Iris pigment epithelial cell (primary cell): ENCODE results near the gene RRP12.
"Not testable (repeated sequence)": the region's sequence is repeated elsewhere in the genome, so short reads cannot be mapped to it uniquely, and the experiment has no call there.

Experiments
- DNase-seq: peaks from one replicate; pipeline ENCODE4 v3.0.0-alpha.2; 2011; ENCODE audit warnings: low read depth

Gene RRP12

DNA sequence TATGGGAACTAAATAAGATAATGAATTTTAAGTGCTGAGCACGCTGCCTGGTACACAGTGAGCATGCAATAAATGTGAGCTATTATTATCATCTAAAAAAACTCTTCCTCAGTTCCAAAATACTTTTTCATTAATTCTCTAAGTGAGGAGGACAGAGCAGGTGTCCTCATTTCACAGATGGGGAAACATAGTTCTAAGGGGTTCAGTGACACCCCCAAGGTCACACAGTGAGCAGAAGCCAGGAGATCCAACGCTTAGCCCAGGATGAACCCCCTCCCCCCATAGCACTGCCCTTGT is 6.8 kb upstream of the RRP12 start:
- DNase-seq, result no peak

DNA sequence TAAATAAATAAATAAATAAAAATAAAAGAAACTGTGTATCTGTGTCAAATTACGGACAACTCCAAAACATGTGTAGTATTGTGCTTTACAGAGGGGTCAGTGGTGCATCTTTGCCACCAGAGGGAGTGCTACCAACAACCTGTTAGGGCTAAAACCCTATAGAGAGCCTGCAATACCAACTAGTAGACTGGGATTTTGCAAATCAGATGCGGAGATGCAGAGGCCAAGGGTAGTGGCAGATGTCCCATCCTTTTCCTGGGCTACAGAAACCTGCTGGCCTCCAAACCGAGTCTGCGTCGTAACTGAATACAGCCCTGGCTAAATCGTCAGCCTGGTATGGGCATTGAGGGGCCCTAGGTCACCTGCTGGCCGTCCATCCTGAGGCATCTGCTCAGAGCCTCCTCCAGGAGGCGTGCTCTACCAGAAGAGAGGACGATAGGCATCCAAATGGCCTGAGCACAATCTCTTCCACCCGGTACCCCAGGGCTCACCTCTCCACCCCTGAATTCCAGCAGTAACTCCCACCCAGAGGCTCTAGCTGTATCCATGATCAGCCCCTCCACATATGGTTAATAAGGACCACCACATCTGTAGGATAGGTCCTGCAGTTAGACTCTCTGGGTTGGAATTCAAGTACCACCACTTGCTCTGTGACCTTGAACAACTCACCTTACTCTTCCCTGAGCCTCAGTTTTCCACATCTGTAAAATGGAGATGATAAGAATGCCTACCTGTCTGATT is 6.2 kb upstream of the RRP12 start:
- DNase-seq, result peak; percentile 80

DNA sequence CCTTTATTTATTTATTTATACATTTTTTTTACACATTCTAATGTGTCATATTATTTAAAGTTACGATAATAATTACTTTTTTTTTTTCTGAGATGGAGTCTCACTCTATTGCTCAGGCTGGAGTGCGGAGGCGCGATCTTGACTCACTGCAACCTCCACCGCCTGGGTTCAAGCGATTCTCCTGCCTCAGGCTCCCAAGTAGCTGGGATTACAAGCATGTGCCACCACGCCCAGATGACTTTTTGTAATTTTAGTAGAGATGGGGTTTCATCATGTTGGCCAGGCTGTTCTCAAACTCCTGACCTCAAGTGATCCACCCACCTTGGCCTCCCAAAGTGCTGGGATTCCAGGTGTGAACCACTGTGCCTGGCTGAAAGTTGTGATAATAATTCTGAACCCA is 5.3 kb upstream of the RRP12 start:
- DNase-seq, result not testable (repeated sequence)

DNA sequence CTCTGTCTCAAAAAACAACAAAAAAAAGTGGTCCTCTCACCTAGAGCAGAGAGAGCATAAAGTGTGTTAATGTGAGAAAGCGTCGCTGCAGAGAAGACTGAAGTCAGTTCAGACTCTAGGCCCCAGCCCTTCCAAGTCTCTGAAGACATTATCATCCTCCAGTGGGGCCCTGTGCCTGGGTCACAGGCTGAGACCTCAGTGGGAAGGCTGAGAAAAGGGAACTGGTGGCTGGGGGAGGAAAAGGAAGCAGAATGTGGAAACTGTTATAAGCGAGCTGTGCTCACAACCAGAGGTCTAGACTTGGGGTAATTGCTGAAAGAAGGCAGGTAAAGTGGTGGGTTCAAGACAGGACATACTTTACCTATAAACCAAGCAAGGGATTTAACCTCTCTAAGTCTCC is 4.9 kb upstream of the RRP12 start:
- no peak for DNase-seq

DNA sequence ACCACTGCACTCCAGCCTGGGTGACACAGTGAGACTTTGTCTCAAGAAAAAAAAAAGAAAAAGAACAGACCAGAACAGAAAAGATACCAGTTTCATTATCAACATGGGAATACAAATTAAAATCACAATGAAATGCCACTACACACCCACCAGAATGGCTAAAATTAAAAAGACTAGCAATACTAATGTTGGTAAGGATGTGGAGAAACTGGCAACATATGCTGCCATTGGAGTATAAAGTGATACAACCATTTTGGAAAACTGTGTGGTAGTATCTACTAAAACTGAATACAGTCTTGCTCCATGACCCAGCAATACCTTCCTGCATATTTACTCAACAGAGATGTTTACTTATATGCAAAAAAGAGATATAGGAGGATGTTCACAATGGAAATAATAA is 2.9 kb upstream of the RRP12 start:
- no peak for DNase-seq

DNA sequence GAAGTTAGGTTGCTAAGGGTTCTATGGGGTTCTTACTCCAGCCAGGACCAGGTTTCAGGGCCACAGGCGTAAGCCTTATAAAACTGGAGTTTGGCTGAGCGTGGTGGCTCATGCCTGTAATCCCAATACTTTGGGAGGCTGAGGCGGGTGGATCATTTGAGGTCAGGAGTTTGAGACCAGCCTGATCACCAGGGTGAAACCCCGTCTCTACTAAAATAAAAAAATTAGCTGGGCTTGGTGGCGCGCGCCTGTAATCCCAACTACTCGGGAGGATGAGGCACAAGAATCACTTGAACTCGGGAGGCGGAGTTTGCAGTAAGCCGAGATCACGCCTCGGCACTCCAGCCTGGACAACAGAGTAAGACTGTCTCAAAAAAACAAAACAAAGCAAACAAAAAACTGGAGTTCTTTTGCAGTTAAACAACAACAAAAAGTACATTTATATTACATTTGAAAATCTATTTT is 347 bp upstream of the RRP12 start:
- DNase-seq, result no peak

DNA sequence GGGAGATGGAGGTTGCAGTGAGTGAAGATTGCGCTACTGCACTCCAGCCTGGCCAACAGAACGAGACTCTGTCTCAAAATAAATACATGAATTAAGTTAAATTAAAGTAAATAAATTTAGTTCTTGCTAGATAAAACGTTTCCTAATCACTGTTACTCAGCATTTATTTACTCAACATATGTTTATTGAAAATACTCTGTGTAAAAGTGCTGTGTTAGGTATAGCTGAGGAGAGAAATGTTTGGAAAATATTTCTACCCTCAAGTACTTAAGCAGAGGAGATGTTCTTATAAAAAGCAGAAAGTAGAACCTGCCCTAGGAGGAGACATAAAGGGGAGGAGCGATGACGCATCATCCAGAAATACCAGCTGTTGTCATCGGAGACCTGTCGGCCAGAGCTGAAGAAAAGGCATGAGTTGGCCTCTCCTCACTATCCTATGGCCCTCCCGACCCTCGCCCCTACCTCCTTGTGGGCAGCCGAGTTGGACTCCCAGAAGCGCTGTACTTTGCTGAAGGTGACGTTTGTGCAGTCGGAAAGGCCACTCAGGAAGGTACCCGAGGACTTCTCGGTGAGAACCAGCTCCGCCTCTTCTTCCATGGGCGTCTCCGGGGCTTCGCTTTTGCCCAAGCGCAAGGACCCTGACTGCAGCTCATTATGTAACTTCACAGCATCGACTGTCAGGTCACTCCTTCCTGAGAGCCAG is 1.1 kb downstream of the RRP12 start:
- DNase-seq, result peak; percentile 83

DNA sequence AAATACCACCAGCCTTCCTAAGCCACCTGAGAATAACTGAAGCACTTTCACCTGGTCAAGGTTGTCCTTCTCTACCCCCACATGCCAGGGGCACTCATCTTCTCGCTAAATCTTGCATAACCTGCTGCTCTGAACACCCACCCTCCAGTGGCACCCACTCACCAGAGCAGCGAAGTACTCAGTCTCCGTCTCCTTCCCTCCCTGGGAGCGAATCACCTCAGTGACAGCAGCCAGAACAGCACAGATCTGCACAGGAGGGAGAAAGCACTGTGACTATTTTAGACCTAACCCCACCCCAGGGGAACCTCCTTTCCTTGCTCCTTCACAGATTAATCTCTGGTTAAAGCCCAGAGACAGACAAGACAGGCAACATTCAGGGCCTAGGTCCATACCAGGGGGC is 5.1 kb downstream of the RRP12 start:
- DNase-seq, result no peak

DNA sequence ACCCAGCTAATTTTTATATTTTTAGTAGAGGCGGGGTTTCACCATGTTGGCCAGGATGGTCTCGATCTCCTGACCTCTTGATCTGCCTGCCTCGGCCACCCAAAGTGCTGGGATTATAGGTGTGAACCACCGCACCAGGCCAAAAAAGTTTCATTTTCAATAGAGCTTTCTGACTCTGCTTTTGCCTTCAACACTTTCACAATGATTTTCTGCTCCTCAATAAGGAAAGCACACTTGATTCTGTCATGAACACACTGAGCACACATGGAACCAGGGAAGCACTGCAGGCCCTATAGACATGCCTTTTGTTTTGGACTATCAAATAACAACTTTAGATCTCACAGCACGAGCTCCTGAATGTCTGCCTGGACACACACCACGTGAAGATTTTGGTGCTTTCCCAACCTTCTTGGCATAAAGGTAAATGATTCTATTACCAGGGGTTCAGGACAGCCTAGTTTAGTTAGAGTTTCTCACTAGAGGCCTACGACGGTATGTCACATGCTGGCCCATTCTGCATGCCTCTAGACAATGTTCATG is 8.0 kb downstream of the RRP12 start:
- no peak for DNase-seq

DNA sequence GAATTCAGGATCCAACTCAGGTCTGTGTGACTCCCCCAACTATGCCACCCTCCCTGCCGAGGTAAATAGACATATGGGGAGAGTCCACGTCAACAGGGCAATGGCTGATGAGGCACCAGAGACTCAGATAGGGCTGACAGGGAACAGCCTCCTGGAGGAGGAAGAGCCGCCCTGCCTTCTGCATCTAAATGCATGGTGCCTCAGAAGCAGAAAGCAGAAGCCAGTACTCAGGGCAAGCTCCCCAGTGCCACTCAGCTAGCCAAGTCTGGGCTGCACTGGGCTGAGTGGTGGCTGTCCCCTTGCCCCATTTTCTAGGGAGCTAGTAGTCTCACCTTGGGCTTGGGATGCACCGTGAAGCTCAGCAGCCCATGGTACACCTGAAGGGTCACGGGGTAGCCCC is 11.0 kb downstream of the RRP12 start:
- no peak for DNase-seq

DNA sequence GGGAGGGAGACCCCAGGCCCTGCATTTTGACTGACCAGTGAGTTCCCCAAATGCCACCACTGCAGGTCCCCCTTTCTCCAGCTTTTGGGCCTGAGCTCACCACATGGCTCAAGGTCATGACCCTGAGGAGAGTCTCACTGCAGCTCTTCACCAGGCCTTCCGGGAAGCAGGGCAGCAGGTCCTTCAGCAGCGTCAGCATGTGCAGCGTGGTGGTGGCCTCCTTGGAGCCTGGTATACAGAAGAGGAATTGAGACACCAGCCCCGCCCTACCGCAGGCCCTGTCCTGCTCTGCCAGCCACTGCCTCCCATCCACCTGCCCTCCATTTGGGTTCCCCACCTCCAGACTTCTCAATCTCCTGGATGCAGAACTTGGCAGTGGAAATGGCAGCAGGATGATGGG is 13.0 kb downstream of the RRP12 start:
- DNase-seq, result no peak

DNA sequence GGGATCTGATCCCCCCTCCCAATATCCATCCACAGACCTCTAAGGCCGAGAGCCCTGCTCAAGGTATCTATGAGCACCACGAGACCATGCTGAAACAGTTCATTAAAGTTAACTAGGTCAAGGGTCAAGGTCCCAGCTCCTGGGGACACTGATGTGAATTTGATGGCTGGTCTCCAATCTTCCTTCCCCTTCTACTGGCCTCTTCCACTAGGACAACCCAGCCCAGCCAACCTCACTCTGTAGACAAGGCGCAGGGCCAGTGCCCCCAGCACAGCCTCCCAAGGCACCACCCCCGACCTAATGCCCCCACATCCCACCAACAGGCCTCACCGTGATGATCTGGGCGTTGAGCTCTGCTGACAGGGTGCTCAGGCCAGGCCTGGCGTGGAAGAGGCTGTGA is 15.6 kb downstream of the RRP12 start:
- no peak for DNase-seq

DNA sequence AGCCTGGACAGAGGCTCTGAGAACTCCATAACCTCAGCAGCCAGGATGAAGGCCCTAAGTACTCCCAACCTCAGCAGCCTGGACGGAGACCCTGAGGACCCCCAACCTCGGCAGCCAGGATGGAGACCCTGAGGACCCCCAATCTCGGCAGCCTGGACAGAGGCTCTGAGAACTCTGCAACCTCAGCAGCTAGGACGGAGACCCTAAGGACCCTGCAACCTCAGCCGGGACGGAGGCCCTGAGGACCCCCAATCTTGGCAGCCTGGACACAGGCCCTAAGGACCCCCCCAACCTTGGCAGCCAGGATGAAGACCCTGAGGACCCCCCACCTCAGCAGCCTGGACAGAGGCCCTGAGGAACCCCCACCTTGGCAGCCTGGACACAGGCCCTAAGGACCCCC is 16.5 kb downstream of the RRP12 start:
- no peak for DNase-seq

DNA sequence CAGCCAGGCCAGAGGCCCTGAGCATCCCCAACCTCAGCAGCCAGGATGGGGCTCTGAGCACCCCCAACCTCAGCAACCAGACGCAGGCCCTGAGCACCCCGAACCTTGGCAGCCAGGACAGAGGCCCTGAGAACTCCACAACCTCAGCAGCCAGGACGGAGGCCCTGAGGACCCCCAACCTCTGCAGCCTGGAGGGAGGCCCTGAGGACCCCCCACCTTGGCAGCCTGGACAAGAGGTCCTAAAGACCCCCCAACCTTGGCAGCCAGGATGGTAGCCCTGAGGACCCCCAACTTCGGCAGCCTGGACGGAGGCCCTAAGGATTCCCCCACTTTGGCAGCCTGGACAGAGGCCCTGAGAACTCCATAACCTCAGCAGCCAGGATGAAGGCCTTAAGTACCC is 17.0 kb downstream of the RRP12 start:
- DNase-seq, result no peak

DNA sequence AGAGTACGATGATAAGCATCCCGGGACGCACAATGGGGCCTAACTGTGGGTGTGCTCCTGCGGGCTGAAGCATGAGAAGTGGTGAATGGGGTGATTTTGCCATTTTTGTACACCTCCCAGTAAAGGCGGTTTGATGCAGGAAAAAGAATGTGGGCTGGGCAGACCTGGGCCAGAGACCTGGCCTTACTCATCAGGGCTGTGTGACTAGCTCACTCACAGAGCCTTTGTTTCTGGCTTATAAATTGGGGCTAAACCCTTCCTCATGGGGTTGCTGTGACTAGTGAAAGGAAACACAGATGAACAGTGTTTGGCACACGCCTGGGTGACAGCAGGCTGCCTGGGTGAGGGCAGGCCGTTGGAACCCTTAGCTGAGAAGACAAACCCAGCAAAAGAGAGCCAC is 18.0 kb downstream of the RRP12 start:
- no peak for DNase-seq

DNA sequence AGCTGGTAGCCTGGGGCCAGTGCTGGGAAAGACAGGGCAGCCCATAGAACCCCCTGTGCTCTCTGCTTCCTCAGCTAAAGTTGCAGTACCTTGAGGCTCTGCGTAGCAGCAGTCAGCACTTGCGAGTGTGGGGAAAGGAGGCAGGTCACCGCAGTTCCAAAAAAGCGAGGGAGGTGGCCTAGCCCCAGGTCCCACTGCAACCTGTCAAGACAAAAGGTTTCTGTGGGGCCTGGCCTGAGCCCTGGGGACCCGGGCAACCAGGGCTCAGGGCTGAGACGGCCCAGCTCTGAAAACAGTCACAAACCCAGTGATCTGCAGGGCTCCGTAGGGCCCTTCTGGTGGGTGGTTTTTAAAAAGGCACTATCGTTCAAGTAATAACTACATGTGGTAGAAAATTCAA is 19.5 kb downstream of the RRP12 start:
- DNase-seq, result no peak

DNA sequence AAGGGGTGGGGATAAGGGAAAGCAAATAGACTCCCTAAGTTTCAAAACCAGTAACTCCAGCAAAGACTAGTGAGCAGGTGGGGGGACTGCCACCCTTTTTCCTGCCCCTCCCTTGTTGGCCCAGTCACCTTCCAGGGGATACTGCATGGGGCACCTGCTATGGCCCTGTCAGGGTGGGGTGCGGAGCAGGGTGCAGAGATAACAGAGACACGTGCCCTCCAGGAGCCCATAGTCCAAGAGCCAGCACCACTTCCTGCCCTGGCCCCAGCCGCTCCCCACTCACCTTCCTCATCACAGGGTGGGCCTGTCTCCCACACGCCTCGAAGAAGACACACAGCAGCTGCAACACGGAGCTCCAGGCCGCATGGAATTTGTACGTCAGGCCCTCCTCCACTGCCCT is 20.6 kb downstream of the RRP12 start:
- DNase-seq, result no peak

DNA sequence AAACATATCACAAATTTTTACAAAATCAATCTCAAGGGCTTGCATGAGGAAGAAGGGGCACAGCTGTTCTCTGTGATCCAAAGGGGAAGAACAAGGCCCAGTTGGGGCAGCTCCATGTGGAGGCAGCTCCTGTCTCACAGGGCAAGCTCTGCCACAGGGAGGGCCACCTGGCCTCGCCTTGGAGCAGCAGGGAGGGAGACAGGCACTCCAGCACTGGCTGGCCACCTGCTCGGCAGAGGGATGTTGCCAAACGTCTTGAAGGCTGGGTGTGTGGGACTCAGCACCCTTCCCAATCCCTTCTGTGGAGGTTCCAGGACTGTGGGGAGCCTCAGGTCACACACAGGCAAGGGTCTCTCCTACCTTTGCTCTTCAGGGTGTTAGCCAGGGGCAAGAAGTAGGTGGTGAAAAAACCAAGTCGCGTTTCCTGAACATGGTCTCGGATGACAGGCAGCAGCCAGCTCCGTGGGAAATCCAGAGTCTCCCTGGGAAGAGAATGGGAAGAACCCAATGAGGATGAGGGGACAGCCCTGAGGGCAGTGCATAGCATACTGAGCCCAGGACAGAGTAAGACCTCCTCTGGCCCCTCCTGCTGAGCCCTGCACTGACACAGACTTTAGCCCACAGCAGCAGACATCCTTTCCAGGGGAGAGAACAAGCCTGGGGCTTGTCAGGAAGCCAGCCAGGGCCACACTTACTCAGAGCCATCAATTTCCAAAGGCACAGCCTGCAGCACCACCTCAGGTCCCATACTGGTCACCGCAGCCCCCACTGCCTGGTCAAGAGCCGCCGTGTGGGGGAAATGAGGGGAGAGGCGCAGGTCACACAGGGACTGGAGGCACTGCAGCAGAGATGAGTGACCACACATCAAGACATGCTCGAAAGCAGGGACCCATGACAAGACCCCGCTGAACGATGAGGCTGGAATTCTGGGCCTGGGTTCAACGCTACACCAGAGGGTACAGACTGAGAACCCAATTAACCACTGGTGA is 21.9 kb downstream of the RRP12 start:
- DNase-seq, result no peak

DNA sequence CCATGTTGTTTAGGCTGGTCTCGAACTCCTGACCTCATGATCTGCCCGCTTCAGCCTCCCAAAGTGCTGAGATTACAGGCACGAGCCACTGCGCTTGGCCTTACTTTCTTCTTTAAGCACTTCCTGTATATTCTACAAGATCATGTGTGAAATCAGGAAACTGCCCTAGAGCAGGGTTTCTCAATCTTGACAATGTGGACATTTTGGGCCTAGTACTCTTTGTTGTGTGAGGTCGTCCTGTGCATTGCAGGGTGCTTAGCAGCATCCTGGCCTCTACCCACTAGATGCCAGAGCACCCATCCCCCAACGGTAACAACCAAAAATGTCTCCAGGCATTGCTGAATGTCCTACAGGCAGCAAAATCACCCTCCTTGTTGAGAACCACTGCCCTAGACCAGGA is 24.7 kb downstream of the RRP12 start:
- peak; percentile 8 for DNase-seq

DNA sequence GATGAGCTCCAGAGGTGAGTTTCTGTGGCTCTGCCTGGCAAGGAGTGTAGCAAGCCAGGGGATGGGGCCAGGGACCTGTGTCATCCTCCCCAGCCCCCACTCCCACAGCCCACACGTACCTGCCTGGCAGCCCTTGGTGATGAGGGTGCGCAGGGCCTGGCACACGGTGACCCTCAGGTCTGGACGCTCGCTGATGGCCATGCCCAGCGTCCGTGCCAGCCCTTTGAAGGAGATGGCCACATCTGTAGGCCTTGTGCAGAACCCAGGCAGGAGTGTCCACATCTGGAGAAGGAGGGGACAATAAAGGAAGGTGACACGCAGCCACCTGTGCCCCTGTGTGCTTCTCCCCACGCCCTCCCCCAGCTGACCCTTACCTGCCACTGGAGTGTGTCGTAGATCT is 27.7 kb downstream of the RRP12 start:
- DNase-seq, result no peak

DNA sequence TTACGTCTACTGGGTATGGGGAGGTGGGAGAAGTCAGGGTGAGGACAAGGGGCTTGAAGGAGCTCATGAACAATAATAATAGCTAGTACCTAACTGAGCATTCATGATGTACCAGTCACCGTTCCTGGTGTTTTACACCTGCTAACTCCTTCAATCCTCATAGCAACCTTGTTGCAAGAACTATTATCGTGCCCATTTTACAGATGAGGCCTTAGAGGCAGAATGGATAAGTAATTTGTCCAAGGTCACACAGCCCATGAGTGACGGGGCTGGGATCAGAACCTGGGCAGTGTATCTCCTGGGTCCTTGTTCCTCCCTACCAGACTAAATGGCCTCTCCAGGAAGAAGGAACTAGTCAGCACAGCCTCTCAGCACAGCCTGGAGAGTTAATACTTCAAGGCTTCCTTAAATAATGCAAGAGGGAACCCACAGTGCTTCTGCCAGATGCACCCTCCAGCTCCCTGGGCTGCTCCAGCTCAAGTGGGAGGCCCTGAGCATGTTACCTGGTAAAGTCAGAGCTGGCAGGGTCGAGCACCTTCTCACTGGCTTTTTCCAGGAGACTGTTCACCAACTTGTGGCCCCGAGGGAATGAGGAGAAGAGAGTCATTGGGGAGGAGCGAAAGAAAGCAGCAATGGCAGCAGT is 28.8 kb downstream of the RRP12 start:
- no peak for DNase-seq

DNA sequence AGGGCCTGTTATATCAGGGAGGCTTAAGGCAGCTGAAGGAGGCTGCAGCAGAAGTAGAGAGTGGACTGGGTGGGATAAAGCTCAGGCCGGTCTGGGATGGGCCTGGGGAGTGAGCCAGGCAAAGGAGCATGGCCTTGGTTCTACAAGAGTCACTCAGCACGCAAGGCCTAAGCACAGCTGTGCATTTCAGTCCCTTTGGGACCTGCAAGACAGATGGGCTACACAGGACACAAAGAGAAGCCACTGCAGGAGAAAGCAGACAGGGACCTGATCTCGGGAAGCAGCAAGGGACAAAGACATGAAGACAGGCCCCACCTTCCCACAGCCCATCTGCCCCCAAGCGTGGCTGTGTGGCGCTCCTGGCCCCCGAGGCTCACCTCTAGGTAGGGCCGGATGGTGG is 29.4 kb downstream of the RRP12 start:
- DNase-seq, result no peak
